Endothelial cell of umbilical vein (primary cell): Measurements from ENCODE around the gene TSTD1.

Source experiments
- FOS ChIP-seq: IDR thresholded peaks from 2 replicates; pipeline ENCODE4 v1.6.1; 2011; ENCODE audit warnings: mild to moderate bottlenecking, low read length, moderate library complexity, borderline replicate concordance; ENCODE audit not compliant: insufficient read depth
- TF ChIP-seq, protein P1 (sequence below), 2 donors: IDR thresholded peaks; 1 replicate in 1 of 2; 2 replicates in 1 of 2; pipeline ENCODE4 v1.5.1; 2011; ENCODE audit warnings: low read length in 2 of 2, mild to moderate bottlenecking in 2 of 2, moderate library complexity in 2 of 2, control low read depth in 1 of 2, inconsistent platforms in 1 of 2, low read depth in 1 of 2; ENCODE audit not compliant: insufficient read depth in 1 of 2; ENCODE audit errors: extremely low read depth in 1 of 2

- TF ChIP-seq, protein P1, sequence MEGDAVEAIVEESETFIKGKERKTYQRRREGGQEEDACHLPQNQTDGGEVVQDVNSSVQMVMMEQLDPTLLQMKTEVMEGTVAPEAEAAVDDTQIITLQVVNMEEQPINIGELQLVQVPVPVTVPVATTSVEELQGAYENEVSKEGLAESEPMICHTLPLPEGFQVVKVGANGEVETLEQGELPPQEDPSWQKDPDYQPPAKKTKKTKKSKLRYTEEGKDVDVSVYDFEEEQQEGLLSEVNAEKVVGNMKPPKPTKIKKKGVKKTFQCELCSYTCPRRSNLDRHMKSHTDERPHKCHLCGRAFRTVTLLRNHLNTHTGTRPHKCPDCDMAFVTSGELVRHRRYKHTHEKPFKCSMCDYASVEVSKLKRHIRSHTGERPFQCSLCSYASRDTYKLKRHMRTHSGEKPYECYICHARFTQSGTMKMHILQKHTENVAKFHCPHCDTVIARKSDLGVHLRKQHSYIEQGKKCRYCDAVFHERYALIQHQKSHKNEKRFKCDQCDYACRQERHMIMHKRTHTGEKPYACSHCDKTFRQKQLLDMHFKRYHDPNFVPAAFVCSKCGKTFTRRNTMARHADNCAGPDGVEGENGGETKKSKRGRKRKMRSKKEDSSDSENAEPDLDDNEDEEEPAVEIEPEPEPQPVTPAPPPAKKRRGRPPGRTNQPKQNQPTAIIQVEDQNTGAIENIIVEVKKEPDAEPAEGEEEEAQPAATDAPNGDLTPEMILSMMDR (IDR thresholded peaks at IDR 0.05; ENCODE audit: extremely low read depth in 1 of 2, insufficient read depth in 1 of 2, low read depth in 1 of 2, low read length in 2 of 2) = no peak
- TF ChIP-seq FOS = no peak
These were observed 10.4 kb upstream of the TSTD1 start for GRCh38 chr1:161048949-161049722.
